Smooth muscle cell (in vitro differentiated cells): ENCODE measurements around the gene LDHD. TPM values are rescaled to one million over a fixed set of nuclear protein-coding genes. Genes with fewer than 3 reads are reported as not detected.
"Not testable (repeated sequence)": the region's sequence is repeated elsewhere in the genome, so short reads cannot be mapped to it uniquely, and the experiment has no call there.

ENCODE experiments used
- DNase-seq: peaks from one replicate; lab custom pipeline; 2025; ENCODE audit not compliant: unreplicated experiment; lab: John Stamatoyannopoulos, UW
- H2AFZ ChIP-seq: fragments of 200-600 bp; sonication (generic); 2 replicates; pipeline ENCODE4 v1.6.0; 2016; ENCODE audit warnings: antibody characterized with exemption, low read depth, mild to moderate bottlenecking
- H3F3A ChIP-seq: fragments of 200-600 bp; sonication (generic); 2 replicates; pipeline ENCODE4 v1.6.0; 2017; ENCODE audit warnings: antibody characterized with exemption, low read depth
- H3K27ac ChIP-seq: fragments of 200-600 bp; sonication (generic); 2 replicates; pipeline ENCODE4 v1.5.1; 2016; ENCODE audit warnings: low read depth, mild to moderate bottlenecking
- H3K27me3 ChIP-seq: fragments of 200-600 bp; sonication (generic); 2 replicates; pipeline ENCODE4 v1.6.1; 2016; ENCODE audit warnings: low read depth, mild to moderate bottlenecking
- H3K36me3 ChIP-seq: fragments of 200-600 bp; sonication (generic); 2 replicates; pipeline ENCODE4 v1.5.1; 2016; ENCODE audit warnings: low read depth
- H3K4me1 ChIP-seq: fragments of 200-600 bp; sonication (generic); 2 replicates; pipeline ENCODE4 v1.5.1; 2016; ENCODE audit warnings: low read depth
- H3K4me2 ChIP-seq: fragments of 200-600 bp; sonication (generic); 2 replicates; pipeline ENCODE4 v1.6.0; 2016; ENCODE audit warnings: mild to moderate bottlenecking
- H3K4me3 ChIP-seq: fragments of 200-600 bp; sonication (generic); 2 replicates; pipeline ENCODE4 v1.5.1; 2016; ENCODE audit warnings: mild to moderate bottlenecking
- H3K79me2 ChIP-seq: fragments of 200-600 bp; sonication (generic); 2 replicates; pipeline ENCODE4 v1.6.0; 2016; ENCODE audit warnings: low read depth, mild to moderate bottlenecking
- H3K9ac ChIP-seq: fragments of 200-600 bp; sonication (generic); 2 replicates; pipeline ENCODE4 v1.6.0; 2016; ENCODE audit warnings: low read depth
- H3K9me3 ChIP-seq: fragments of 200-600 bp; sonication (generic); replicated peaks from 2 replicates; pipeline ENCODE4 v1.5.1; 2016; ENCODE audit warnings: low read depth
- H4K20me1 ChIP-seq: fragments of 200-600 bp; sonication (generic); 2 replicates; pipeline ENCODE4 v1.6.0; 2016; ENCODE audit warnings: low read depth
- CTCF ChIP-seq: fragments of 200-600 bp; sonication (generic); IDR thresholded peaks from 2 replicates; pipeline ENCODE4 v1.5.1; 2017; ENCODE audit warnings: borderline replicate concordance, mild to moderate bottlenecking, antibody characterized with exemption; ENCODE audit not compliant: insufficient read depth, poor library complexity, severe bottlenecking
- WGBS: methylation state at CpG from one replicate; pipeline ENCODE4 v1.1.7; 2016; ENCODE audit warnings: low lambda C conversion rate; 5-methylcytosine and 5-hydroxymethylcytosine counted together
- polyA plus RNA-seq: library from polyadenylated mRNA; unstranded; fragments of >200 nt; fragmentation: Nextera tagmentation; extraction: Ambion mirVana; gene quantifications from 2 replicates; pipeline ENCODE4 v1.2.1, GENCODE V29; 2016
- total RNA-seq: library from RNA; depleted of rRNA; stranded (reverse); fragments of >200 nt; gene quantifications from 2 replicates; pipeline ENCODE4 v1.2.3, GENCODE V29; 2014

LDHD gene
- total and polyA plus RNA-seq, 2 experiments from 2014 or later: 0.85 to 1.2 TPM

DNA sequence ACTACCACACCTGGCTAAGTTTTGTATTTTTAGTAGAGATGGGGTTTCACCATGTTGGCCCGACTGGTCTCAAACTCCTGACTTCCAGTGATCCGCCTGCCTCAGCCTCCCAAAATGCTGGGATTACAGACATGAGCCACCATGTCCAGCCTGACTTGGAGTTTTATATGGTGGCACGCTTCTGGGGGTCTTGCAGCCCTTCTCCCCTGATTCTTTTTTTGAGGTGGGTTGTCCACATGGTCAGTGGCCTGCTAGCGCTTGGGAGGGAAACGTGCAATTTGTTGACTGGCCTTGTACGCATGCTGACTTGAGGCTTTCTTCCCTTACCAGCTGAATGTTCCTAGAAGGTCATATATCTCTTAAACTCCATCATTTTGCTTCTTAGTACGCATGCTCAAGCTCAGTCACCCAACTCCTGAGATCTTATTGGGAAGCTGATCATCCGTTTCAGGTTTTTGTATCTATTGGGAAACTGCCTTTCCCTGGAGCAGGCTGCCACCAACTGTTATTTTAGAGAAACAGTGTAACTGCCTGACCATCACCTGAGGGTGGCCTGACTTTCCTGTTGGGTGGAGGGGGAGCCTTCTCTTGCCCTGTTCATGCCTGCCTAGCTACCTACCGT is 13.7 kb upstream of the LDHD start:
- Histone ChIP-seq H3K4me3 (no peak overlapping the region), H3K4me2 (no peak overlapping the region), H3K9me3 (no peaks in the 10 kb centered on the region), H3K4me1 (no peaks in the 10 kb centered on the region), H3F3A (no peaks in the 10 kb centered on the region), H2AFZ (no peak overlapping the region), H3K36me3 (no peaks in the 10 kb centered on the region), H3K27ac (no peak overlapping the region), H3K79me2 (no peaks in the 10 kb centered on the region), H3K9ac (no peak overlapping the region), H4K20me1 (no peaks in the 10 kb centered on the region), H3K27me3 (no peaks in the 10 kb centered on the region)
- TF ChIP-seq CTCF: no peak
- WGBS: 86% methylated on average over 9 of the region's 9 CpGs
- no peak for DNase-seq

- DNase-seq: not testable (repeated sequence)
Observed at GRCh38 chr16:75129421-75130149, 13.0 kb upstream of the LDHD start.

DNA sequence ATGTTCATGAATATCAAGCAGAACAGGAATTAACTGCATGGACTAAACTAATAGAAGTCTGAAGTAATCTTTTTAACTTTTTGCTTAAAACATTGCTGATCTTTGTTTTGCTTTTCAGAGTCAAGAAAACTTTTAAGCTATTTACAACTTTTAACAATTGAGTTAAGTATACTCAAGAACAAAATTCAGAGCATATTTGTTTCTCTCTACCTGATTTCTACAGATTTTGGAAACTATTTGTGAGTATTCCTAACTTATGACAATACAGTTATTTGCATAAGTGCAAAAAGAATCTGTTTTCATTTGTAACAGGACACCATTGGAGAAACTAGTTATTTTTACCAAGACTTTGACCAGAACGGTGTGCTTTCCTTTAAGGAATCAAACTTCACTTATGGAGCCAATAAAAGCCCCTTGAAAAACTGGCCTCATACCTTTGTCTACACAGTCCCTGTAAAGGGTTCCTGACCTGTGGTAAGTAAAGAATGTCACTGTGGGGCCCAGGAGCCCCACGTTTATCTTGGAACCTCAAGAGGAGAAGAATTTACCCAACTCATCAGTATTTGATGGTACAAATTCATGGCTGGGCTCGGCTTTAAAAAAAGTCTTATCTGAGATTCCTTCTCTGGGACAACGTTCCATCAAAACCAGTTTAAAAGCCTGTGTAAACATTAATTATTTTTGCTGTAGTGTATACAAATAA is 11.3 kb upstream of the LDHD start:
- no peak for TF ChIP-seq CTCF
- no peak overlapping the region for H3K27ac ChIP-seq
- H3K79me2 ChIP-seq: no peaks in the 10 kb centered on the region
- H3K27me3 ChIP-seq: no peaks in the 10 kb centered on the region
- no peaks in the 10 kb centered on the region for H3F3A ChIP-seq
- WGBS: 85% methylated on average over 4 of the region's 4 CpGs
- no peak overlapping the region for H3K4me2 ChIP-seq
- H4K20me1 ChIP-seq: no peaks in the 10 kb centered on the region
- DNase-seq: no peak
- H3K36me3 ChIP-seq: no peaks in the 10 kb centered on the region
- H2AFZ ChIP-seq: no peak overlapping the region
- no peaks in the 10 kb centered on the region for H3K4me1 ChIP-seq
- H3K4me3 ChIP-seq: no peak overlapping the region
- no peak overlapping the region for H3K9ac ChIP-seq
- H3K9me3 ChIP-seq: no peaks in the 10 kb centered on the region

More at GRCh38 chr16:75129421-75130149, 13.0 kb upstream of the LDHD start:
- 82% methylated on average over 5 of the region's 5 CpGs for WGBS
- not testable (repeated sequence) for H3K79me2 ChIP-seq, H2AFZ ChIP-seq, H4K20me1 ChIP-seq, H3K27me3 ChIP-seq, H3K4me3 ChIP-seq, H3K36me3 ChIP-seq, H3F3A ChIP-seq, H3K9ac ChIP-seq, H3K4me2 ChIP-seq, H3K4me1 ChIP-seq, H3K27ac ChIP-seq, H3K9me3 ChIP-seq

GRCh38 chr16:75122609-75123008 is 6.0 kb upstream of the LDHD start:
- no peak overlapping the region for H3K9ac ChIP-seq
- no peaks in the 10 kb centered on the region for H3K9me3 ChIP-seq
- H3K27me3 ChIP-seq: no peaks in the 10 kb centered on the region
- H3K27ac ChIP-seq: no peak overlapping the region
- H4K20me1 ChIP-seq: no peaks in the 10 kb centered on the region
- WGBS: 92% methylated on average over 1 of the region's 1 CpG
- TF ChIP-seq CTCF: no peak
- peaks cover 7% of the 10 kb centered on the region for H3K4me1 ChIP-seq
- H2AFZ ChIP-seq: no peak overlapping the region
- no peak for DNase-seq
- H3K4me2 ChIP-seq: no peak overlapping the region
- no peak overlapping the region for H3K4me3 ChIP-seq
- H3K36me3 ChIP-seq: no peaks in the 10 kb centered on the region
- no peaks in the 10 kb centered on the region for H3F3A ChIP-seq
- H3K79me2 ChIP-seq: no peaks in the 10 kb centered on the region
